Measurements from ENCODE around the gene CLEC18C.
"Not testable (repeated sequence)": the region's sequence is repeated elsewhere in the genome, so short reads cannot be mapped to it uniquely, and the experiment has no call there.

The CLEC18C gene

GRCh38 chr16:70218586-70218985 is 45.0 kb downstream of the CLEC18C start:
- not testable (repeated sequence) for DNase-seq

- not testable (repeated sequence) for DNase-seq
Observed at GRCh38 chr16:70222574-70222973, 49.0 kb downstream of the CLEC18C start.

- not testable (repeated sequence) for DNase-seq
Observed at GRCh38 chr16:70223216-70223615, 49.6 kb downstream of the CLEC18C start.

GRCh38 chr16:70223971-70224513 is 50.5 kb downstream of the CLEC18C start:
- not testable (repeated sequence) for DNase-seq

- not testable (repeated sequence) for DNase-seq
Observed at GRCh38 chr16:70224645-70225044, 51.1 kb downstream of the CLEC18C start.

- not testable (repeated sequence) for DNase-seq
Observed at GRCh38 chr16:70225430-70225829, 51.8 kb downstream of the CLEC18C start.

GRCh38 chr16:70226024-70226423 is 52.4 kb downstream of the CLEC18C start:
- not testable (repeated sequence) for DNase-seq

- DNase-seq: not testable (repeated sequence)
Observed at GRCh38 chr16:70231831-70232230, 58.2 kb downstream of the CLEC18C start.

Data from right forelimb (tissue), 1 donor.